Dedifferentiated amniotic fluid mesenchymal stem cell (primary cell): ENCODE data around the gene UNC5B.

Source experiments
- DNase-seq: peaks from one replicate; pipeline ENCODE4 v3.0.0-alpha.2; 2016; ENCODE audit errors: extremely low spot score

UNC5B gene

GRCh38 chr10:71319042-71319799 is 106.9 kb downstream of the UNC5B start, which contains the start of gene SLC29A3:
Gene SLC29A3 (plus strand): TSS chr10:71319259. CDS start chr10:71319310, 51 bp downstream.
- peak; percentile 57 for DNase-seq

GRCh38 chr10:71319800-71320392 is 107.5 kb downstream of the UNC5B start:
- DNase-seq, result no peak

- no peak for DNase-seq
Measured at GRCh38 chr10:71320592-71320991, 108.2 kb downstream of the UNC5B start.

- no peak for DNase-seq
Measured at GRCh38 chr10:71321386-71321785, 109.0 kb downstream of the UNC5B start.

- no peak for DNase-seq
Measured at GRCh38 chr10:71323407-71323806, 111.0 kb downstream of the UNC5B start.

GRCh38 chr10:71324743-71325142 is 112.4 kb downstream of the UNC5B start:
- no peak for DNase-seq

GRCh38 chr10:71325267-71325666 is 112.9 kb downstream of the UNC5B start:
- DNase-seq, result no peak

- no peak for DNase-seq
Measured at GRCh38 chr10:71326464-71326881, 114.1 kb downstream of the UNC5B start.

- DNase-seq, result no peak
Measured at GRCh38 chr10:71330789-71331404, 118.5 kb downstream of the UNC5B start.

- no peak for DNase-seq
Measured at GRCh38 chr10:71331736-71332135, 119.4 kb downstream of the UNC5B start.

GRCh38 chr10:71332466-71332865 is 120.1 kb downstream of the UNC5B start:
- DNase-seq, result no peak

- no peak for DNase-seq
Measured at GRCh38 chr10:71333129-71333887, 120.9 kb downstream of the UNC5B start.

GRCh38 chr10:71334221-71334791 is 121.9 kb downstream of the UNC5B start:
- DNase-seq, result no peak

- DNase-seq, result no peak
Measured at GRCh38 chr10:71335173-71335708, 122.9 kb downstream of the UNC5B start.

GRCh38 chr10:71336632-71337031 is 124.3 kb downstream of the UNC5B start:
- no peak for DNase-seq

GRCh38 chr10:71337219-71337701 is 124.9 kb downstream of the UNC5B start:
- DNase-seq, result no peak

GRCh38 chr10:71338728-71339495 is 126.5 kb downstream of the UNC5B start:
- no peak for DNase-seq

- DNase-seq, result no peak
Measured at GRCh38 chr10:71339796-71340589, 127.6 kb downstream of the UNC5B start.

GRCh38 chr10:71342573-71343391 is 130.4 kb downstream of the UNC5B start:
- DNase-seq, result no peak
